Bone marrow (tissue), 2 donors: Measurements from ENCODE around the gene ALOXE3.

ENCODE experiments used
- DNase-seq, 2 donors: peaks; one replicate each; lab custom pipeline; 2025; lab: John Stamatoyannopoulos, UW

The ALOXE3 gene

GRCh38 chr17:8048236-8048635 lies 70.1 kb downstream of the ALOXE3 start:
- DNase-seq: no peak

- DNase-seq: no peak
These were observed 70.6 kb downstream of the ALOXE3 start for GRCh38 chr17:8047769-8048110.

- DNase-seq: no peak
These were observed 71.2 kb downstream of the ALOXE3 start for GRCh38 chr17:8046929-8047768.

GRCh38 chr17:8046306-8046928 lies 71.9 kb downstream of the ALOXE3 start:
- no peak for DNase-seq
